SK-N-MC (cell line): ENCODE data around the gene PDE4B.

Source experiments
- EZH2 ChIP-seq: fragments of 200-600 bp; sonication (generic); IDR thresholded peaks from one replicate; pipeline ENCODE4 v1.6.1; 2017; ENCODE audit warnings: antibody characterized with exemption
- FOXP2 ChIP-seq: optimal IDR thresholded peaks from 2 replicates; pipeline ENCODE3; 2011; ENCODE audit warnings: mild to moderate bottlenecking, moderate library complexity; ENCODE audit not compliant: insufficient read depth; ENCODE audit errors: extremely low read length, control extremely low read depth
- POLR2AphosphoS5 ChIP-seq: IDR thresholded peaks from 2 replicates; pipeline ENCODE4 v1.6.1; 2012; ENCODE audit warnings: mild to moderate bottlenecking, low read depth, low read length, borderline replicate concordance

- TF ChIP-seq EZH2 (no peak), POLR2AphosphoS5 (no peak), FOXP2 (no peak)
Observed at GRCh38 chr1:66134004-66134403, 341.3 kb downstream of the PDE4B start.
